Vagina (tissue), 2 donors: ENCODE measurements around the gene CNTROB. TPM values are rescaled to one million over a fixed set of nuclear protein-coding genes. Genes with fewer than 3 reads are reported as not detected.
A peak's percentile ranks its signal among the peaks of the same experiment; 100 is the strongest.

ENCODE experiments used
- DNase-seq, 2 donors: peaks; one replicate each; pipeline ENCODE4 v3.0.0-alpha.2; 2017; ENCODE audit errors: extremely low spot score in 2 of 2
- H3K27ac ChIP-seq: fragments of 200-600 bp; sonication (generic); one replicate; pipeline ENCODE4 v1.5.1; 2019
- H3K27me3 ChIP-seq: fragments of 200-600 bp; sonication (generic); one replicate; pipeline ENCODE4 v1.5.1; 2019
- H3K36me3 ChIP-seq, 2 donors: fragments of 200-600 bp; sonication (generic); one replicate each; pipeline ENCODE4 v1.5.1; 2017 to 2019
- H3K4me1 ChIP-seq: fragments of 200-600 bp; sonication (generic); one replicate; pipeline ENCODE4 v1.5.1; 2019
- H3K4me3 ChIP-seq, 2 donors: fragments of 200-600 bp; sonication (generic); 1 replicate in 1 of 2; 2 replicates in 1 of 2; pipeline ENCODE4 v1.5.1; 2016 to 2019
- H3K9me3 ChIP-seq: fragments of 200-600 bp; sonication (generic); one replicate; pipeline ENCODE4 v1.5.1; 2019
- CTCF ChIP-seq, 3 experiments: fragments of 450-650 bp in 2 of 3; fragments of 200-600 bp in 1 of 3; sonication (generic) in 1 of 3; IDR thresholded peaks; one replicate each; pipeline ENCODE4 v1.5.1; 2017 to 2019; ENCODE audit warnings: antibody characterized with exemption in 3 of 3, mild to moderate bottlenecking in 2 of 3, moderate library complexity in 2 of 3
- POLR2A ChIP-seq, 2 donors: fragments of 450-650 bp; IDR thresholded peaks; one replicate each; pipeline ENCODE4 v1.6.1; 2017; ENCODE audit warnings: antibody characterized with exemption in 2 of 2, mild to moderate bottlenecking in 2 of 2, moderate library complexity in 2 of 2
- POLR2AphosphoS5 ChIP-seq, 2 donors: sonication (generic); formaldehyde crosslinking; IDR thresholded peaks; one replicate each; pipeline ENCODE4 v1.9.0; 2017; ENCODE audit warnings: antibody characterized with exemption in 2 of 2, mild to moderate bottlenecking in 2 of 2, low read depth in 1 of 2; ENCODE audit not compliant: insufficient read depth in 1 of 2
- intact Hi-C: fragments of 100-400 bp; cut with DNase I; formaldehyde crosslinking; loops from one replicate; pipeline ENCODE4 v1.15.1; 2023
- total RNA-seq: library from RNA; depleted of rRNA; stranded (reverse); fragments of >200 nt; gene quantifications from one replicate; pipeline ENCODE4 v1.2.3, GENCODE V29; 2016

CNTROB gene
- total RNA-seq: 20.9 TPM

GRCh38 chr17:7931709-7932482 is at the start of gene CNTROB, which contains the start of gene TRAPPC1:
CNTROB (plus strand) TSS chr17:7932206; CDS start chr17:7933080, 874 bp downstream.
TRAPPC1 (minus strand) TSS chr17:7931946; CDS start chr17:7931829, 117 bp downstream.
- no peaks in the 10 kb centered on the region for H3K27me3 ChIP-seq
- DNase-seq: peak; percentile 100
- H3K9me3 ChIP-seq: no peaks in the 10 kb centered on the region
- H3K4me1 ChIP-seq: peaks cover 46% of the 10 kb centered on the region
- intact Hi-C loops: no loop called here
- TF ChIP-seq CTCF (IDR thresholded peaks at IDR 0.05) (no peak), POLR2A (IDR thresholded peaks at IDR 0.05) (peak; percentile 78 to 83), POLR2AphosphoS5 (IDR thresholded peaks at IDR 0.05; ENCODE audit: insufficient read depth in 1 of 2, low read depth in 1 of 2) (peak; percentile 96 to 99)
- H3K27ac ChIP-seq: peak within 1 kb of the TSS; percentile 89
- H3K36me3 ChIP-seq: peaks cover 0 to 8% of the 10 kb centered on the region in 2 donors
- H3K4me3 ChIP-seq: peak within 1 kb of the TSS; percentile 71 to 88

GRCh38 chr17:7882629-7883028 is 49.4 kb upstream of the CNTROB start:
- TF ChIP-seq POLR2AphosphoS5 (IDR thresholded peaks at IDR 0.05; ENCODE audit: insufficient read depth in 1 of 2, low read depth in 1 of 2) (peak in 1 of 2 donors; percentile 14), CTCF (IDR thresholded peaks at IDR 0.05) (no peak), POLR2A (IDR thresholded peaks at IDR 0.05) (no peak)
- Histone ChIP-seq H3K36me3 (peaks cover 0 to 9% of the 10 kb centered on the region in 2 donors), H3K4me1 (peaks cover 47% of the 10 kb centered on the region), H3K4me3 (no peak overlapping the region), H3K27me3 (no peaks in the 10 kb centered on the region), H3K27ac (peak overlapping the region; percentile 98), H3K9me3 (no peaks in the 10 kb centered on the region)
- intact Hi-C loops: no loop called here
- peak in 1 of 2 donors; percentile 69 for DNase-seq

GRCh38 chr17:7883781-7884386 is 48.1 kb upstream of the CNTROB start:
- TF ChIP-seq POLR2AphosphoS5 (IDR thresholded peaks at IDR 0.05; ENCODE audit: insufficient read depth in 1 of 2, low read depth in 1 of 2) (peak in 1 of 2 donors; percentile 24), POLR2A (IDR thresholded peaks at IDR 0.05) (no peak)
- peak overlapping the region; percentile 56 to 86 for H3K4me3 ChIP-seq
- peaks cover 0 to 9% of the 10 kb centered on the region in 2 donors for H3K36me3 ChIP-seq
- intact Hi-C loops: no loop called here
- H3K27me3 ChIP-seq: no peaks in the 10 kb centered on the region
- H3K4me1 ChIP-seq: peaks cover 58% of the 10 kb centered on the region
- H3K9me3 ChIP-seq: no peaks in the 10 kb centered on the region
- DNase-seq: no peak
- H3K27ac ChIP-seq: peak overlapping the region; percentile 98

GRCh38 chr17:7884581-7885366 is 47.2 kb upstream of the CNTROB start:
- Histone ChIP-seq H3K27me3 (no peaks in the 10 kb centered on the region), H3K36me3 (peaks cover 0 to 9% of the 10 kb centered on the region in 2 donors), H3K4me1 (peaks cover 67% of the 10 kb centered on the region), H3K9me3 (no peaks in the 10 kb centered on the region), H3K4me3 (peak overlapping the region; percentile 56 to 86), H3K27ac (peak overlapping the region; percentile 98)
- intact Hi-C loops: loop anchor here (5.0 kb wide), 1 partner anchor 32 kb away; no protein-coding TSS in a partner anchor
- no peak for TF ChIP-seq CTCF (IDR thresholded peaks at IDR 0.05)
- no peak for TF ChIP-seq POLR2A (IDR thresholded peaks at IDR 0.05)
- no peak for TF ChIP-seq POLR2AphosphoS5 (IDR thresholded peaks at IDR 0.05; ENCODE audit: insufficient read depth in 1 of 2, low read depth in 1 of 2)
- DNase-seq: no peak
